SK-N-MC (cell line): ENCODE measurements around the gene PPP1R17.

Source experiments
- EZH2 ChIP-seq: fragments of 200-600 bp; sonication (generic); IDR thresholded peaks from one replicate; pipeline ENCODE4 v1.6.1; 2017; ENCODE audit warnings: antibody characterized with exemption
- POLR2AphosphoS5 ChIP-seq: IDR thresholded peaks from 2 replicates; pipeline ENCODE4 v1.6.1; 2012; ENCODE audit warnings: mild to moderate bottlenecking, low read depth, low read length, borderline replicate concordance

- TF ChIP-seq POLR2AphosphoS5 (no peak), EZH2 (no peak)
Measured at GRCh38 chr7:31692871-31693270, 5.9 kb downstream of the PPP1R17 start.
